GM21717 (cell line): ENCODE results near the gene GJD3.

Source experiments
- ATAC-seq: cut with Tn5 transposase; IDR thresholded peaks from one replicate; pipeline ENCODE4 v1.9.1; 2021; ENCODE audit warnings: mild to moderate bottlenecking, moderate library complexity; ENCODE audit not compliant: unreplicated experiment

GJD3 gene

DNA sequence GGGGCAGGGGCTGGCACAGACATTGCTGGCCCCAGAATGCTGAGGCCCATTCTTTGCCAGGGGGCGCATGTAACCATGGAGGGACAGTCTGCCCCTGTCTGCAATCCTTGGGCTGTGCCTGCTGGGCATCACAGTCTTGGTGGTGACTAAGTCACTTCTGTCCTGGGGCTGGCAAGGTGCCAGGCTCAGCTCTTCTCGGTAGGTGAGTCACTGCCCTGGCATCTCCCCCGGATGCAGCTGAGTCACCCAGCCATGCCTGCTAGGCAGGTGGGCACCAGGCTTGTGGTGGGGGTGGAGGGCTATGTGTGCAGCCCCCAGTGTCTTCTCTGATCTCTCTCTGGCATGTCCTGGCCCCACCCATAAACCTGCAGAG is 50.0 kb downstream of the GJD3 start:
- ATAC-seq: no peak

DNA sequence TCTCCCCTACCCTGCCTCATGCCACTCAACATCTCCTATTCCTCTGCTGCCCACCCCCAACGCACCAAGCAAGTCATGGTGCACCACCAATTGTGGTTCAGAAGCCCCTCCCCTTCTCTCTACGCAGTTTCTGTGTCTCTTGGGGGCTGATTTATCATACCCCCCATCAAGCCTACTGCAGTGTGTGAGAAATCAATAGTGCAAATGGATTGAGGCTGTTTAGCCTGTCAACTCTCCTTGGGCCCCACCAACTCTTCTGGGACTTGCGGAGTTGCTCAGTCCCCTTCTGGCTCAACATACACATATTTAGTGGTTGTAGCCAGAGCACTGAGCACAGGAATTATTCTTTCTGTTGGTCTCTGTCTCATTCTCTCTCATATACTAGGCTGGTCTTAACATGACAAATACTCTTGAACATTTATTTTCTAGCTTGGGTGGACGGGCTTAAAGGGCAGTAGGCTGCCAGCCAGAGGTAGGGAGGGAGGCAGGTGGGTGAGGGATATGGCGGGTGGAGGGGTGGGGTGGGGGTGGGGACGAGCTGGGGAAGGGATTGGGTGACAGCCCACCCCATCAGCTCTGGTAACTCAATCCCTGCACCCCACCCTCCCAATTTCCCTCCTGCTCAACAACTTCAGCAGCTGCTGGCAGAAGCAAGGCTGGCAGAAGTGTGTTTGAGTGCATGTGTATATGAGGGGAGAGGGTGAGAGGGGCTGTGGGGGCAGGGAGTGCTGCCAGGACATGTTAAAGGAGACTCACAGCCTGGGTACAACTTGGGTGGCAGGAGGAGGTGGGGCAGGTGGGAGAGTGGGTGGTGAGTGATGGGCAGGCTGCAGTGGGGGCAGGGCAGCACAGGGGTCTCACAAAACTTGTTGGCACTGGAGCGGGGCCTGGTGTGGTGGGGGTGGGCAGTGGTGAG is 50.6 kb downstream of the GJD3 start:
- no peak for ATAC-seq
